HL-60 (cell line): ENCODE data around the gene NRCAM.

Source experiments
- POLR2AphosphoS5 ChIP-seq: IDR thresholded peaks from 2 replicates; pipeline ENCODE4 v1.6.1; 2012; ENCODE audit warnings: low read depth
- TF ChIP-seq, protein P1 (sequence below): IDR thresholded peaks from one replicate; pipeline ENCODE4 v1.5.1; 2011; ENCODE audit warnings: low read length, control low read depth, inconsistent platforms; ENCODE audit not compliant: insufficient read depth

DNA sequence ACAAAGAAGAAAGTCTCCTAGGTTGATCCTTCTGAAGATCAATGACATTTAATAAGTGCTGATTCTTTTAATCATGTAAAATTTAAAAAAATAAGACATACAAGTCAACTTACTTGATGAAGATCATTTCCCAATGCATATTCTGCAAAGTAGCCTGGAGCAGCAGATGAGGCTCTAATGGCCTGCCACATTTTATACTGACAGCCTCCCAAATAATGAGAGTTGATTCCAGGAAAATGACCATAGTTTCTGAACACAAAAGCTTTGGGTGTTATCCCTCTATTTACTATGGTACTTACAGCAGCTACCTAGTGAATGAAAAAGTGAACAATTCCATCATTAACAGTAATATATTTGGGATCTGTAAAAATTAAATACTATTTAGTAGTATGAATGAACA, 31.4 kb upstream of the NRCAM start:
- TF ChIP-seq POLR2AphosphoS5, result no peak
- TF ChIP-seq, protein P1, sequence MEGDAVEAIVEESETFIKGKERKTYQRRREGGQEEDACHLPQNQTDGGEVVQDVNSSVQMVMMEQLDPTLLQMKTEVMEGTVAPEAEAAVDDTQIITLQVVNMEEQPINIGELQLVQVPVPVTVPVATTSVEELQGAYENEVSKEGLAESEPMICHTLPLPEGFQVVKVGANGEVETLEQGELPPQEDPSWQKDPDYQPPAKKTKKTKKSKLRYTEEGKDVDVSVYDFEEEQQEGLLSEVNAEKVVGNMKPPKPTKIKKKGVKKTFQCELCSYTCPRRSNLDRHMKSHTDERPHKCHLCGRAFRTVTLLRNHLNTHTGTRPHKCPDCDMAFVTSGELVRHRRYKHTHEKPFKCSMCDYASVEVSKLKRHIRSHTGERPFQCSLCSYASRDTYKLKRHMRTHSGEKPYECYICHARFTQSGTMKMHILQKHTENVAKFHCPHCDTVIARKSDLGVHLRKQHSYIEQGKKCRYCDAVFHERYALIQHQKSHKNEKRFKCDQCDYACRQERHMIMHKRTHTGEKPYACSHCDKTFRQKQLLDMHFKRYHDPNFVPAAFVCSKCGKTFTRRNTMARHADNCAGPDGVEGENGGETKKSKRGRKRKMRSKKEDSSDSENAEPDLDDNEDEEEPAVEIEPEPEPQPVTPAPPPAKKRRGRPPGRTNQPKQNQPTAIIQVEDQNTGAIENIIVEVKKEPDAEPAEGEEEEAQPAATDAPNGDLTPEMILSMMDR, result no peak
